ENCODE data around the gene PATJ. TPM values are rescaled to one million over a fixed set of nuclear protein-coding genes. Genes with fewer than 3 reads are reported as not detected.

Gene PATJ
- total RNA-seq, 4 donors from 2014 or later: 10.6 to 44.8 (median 26.1) TPM

DNA sequence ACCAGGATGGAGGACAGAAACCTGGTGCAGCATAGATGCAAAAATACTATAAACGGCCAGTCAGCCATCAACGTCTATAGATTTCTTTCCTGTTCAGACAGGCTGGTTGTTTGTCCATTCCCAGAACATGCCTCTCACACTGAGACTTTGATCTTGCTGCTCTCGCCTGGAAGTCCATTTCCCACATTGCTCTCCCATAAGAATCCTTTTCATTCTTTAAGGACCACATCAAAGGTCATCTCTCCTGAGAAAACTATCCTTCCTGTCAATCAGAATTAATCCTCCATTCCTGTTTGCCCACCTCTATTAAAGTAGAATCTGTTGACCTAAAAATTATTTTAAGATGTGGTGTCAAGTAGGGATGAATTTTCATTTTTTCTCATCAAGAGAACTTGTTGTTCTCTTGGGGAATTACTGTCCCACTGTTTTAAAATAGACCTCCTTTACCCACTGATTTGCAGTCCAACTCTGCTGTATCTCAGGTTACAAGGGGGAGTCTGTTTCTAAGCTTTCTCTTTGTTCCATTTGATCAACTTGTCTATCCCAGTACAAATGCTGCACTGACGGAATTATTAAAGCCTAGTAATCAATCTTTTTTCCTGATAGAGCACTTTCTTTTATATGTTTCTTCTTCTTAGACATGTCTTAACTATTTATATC is 172.7 kb downstream of the PATJ start:
- DNase-seq: no peak
- intact Hi-C loops (cut with DNase I; ENCODE audit: low total_unique reads): no loop called here
- TF ChIP-seq POLR2A (IDR thresholded peaks at IDR 0.05): no peak
- TF ChIP-seq, protein P1, sequence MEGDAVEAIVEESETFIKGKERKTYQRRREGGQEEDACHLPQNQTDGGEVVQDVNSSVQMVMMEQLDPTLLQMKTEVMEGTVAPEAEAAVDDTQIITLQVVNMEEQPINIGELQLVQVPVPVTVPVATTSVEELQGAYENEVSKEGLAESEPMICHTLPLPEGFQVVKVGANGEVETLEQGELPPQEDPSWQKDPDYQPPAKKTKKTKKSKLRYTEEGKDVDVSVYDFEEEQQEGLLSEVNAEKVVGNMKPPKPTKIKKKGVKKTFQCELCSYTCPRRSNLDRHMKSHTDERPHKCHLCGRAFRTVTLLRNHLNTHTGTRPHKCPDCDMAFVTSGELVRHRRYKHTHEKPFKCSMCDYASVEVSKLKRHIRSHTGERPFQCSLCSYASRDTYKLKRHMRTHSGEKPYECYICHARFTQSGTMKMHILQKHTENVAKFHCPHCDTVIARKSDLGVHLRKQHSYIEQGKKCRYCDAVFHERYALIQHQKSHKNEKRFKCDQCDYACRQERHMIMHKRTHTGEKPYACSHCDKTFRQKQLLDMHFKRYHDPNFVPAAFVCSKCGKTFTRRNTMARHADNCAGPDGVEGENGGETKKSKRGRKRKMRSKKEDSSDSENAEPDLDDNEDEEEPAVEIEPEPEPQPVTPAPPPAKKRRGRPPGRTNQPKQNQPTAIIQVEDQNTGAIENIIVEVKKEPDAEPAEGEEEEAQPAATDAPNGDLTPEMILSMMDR (IDR thresholded peaks at IDR 0.05): no peak
- no peaks in the 10 kb centered on the region for H3K9me3 ChIP-seq
- no peak overlapping the region for H3K4me3 ChIP-seq
- no peaks in the 10 kb centered on the region for H3K27me3 ChIP-seq
- H3K27ac ChIP-seq: no peak overlapping the region
- H3K4me1 ChIP-seq: no peaks in the 10 kb centered on the region
- no peaks in the 10 kb centered on the region for H3K36me3 ChIP-seq

DNA sequence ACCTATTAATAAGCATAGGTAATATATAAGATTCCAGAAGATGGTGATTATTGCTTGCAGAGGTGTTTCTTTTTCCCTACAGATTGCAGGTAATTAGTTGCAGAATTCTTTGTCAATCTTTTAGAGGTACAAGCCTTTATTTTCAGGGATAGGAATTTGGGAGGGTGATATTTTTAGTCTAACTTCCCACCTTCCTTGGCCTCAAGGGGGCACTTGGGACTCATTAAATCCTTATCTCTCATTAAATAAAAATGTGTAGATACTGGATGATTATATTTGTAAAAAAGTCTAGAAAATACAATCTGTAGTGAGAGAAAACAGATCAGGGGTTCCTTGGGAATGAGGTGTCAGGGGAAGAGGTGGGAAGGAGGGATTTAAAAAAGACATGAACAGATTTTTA is 179.2 kb downstream of the PATJ start:
- TF ChIP-seq, protein P1 (IDR thresholded peaks at IDR 0.05): no peak
- TF ChIP-seq POLR2A (IDR thresholded peaks at IDR 0.05): no peak
- Histone ChIP-seq H3K36me3 (no peaks in the 10 kb centered on the region), H3K4me3 (no peak overlapping the region), H3K27ac (no peak overlapping the region), H3K9me3 (no peaks in the 10 kb centered on the region), H3K4me1 (no peaks in the 10 kb centered on the region), H3K27me3 (no peaks in the 10 kb centered on the region)
- intact Hi-C loops (cut with DNase I; ENCODE audit: low total_unique reads): no loop called here
- DNase-seq: no peak

DNA sequence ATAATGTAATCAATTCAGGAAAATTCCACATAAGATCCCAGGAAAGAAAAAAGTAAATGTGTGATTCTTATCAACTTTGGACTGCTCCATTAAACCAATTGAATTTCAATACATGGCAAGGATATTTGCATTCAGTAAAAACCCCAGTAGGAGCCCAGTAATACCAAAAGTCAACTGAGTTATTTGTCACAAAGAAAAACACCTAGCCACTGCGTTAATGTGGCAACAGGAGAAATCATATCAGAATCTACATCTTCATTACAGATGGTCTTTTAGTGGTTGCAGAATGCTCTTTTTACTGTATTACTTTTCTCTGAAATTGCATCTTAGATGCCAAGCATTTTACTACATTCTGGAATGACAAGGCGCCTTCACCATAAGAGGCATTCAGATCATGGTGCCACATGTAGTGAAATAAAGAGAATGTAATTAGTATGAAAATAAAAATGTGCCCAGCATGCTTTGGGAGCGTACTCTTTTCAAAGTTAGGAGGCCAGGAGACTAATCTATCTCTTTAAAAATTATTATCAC is 180.7 kb downstream of the PATJ start:
- no peaks in the 10 kb centered on the region for H3K27me3 ChIP-seq
- H3K4me3 ChIP-seq: no peak overlapping the region
- TF ChIP-seq POLR2A (IDR thresholded peaks at IDR 0.05): no peak
- TF ChIP-seq, protein P1 (IDR thresholded peaks at IDR 0.05): no peak
- H3K36me3 ChIP-seq: no peaks in the 10 kb centered on the region
- no peaks in the 10 kb centered on the region for H3K9me3 ChIP-seq
- intact Hi-C loops (cut with DNase I; ENCODE audit: low total_unique reads): no loop called here
- no peaks in the 10 kb centered on the region for H3K4me1 ChIP-seq
- no peak for DNase-seq
- H3K27ac ChIP-seq: no peak overlapping the region

DNA sequence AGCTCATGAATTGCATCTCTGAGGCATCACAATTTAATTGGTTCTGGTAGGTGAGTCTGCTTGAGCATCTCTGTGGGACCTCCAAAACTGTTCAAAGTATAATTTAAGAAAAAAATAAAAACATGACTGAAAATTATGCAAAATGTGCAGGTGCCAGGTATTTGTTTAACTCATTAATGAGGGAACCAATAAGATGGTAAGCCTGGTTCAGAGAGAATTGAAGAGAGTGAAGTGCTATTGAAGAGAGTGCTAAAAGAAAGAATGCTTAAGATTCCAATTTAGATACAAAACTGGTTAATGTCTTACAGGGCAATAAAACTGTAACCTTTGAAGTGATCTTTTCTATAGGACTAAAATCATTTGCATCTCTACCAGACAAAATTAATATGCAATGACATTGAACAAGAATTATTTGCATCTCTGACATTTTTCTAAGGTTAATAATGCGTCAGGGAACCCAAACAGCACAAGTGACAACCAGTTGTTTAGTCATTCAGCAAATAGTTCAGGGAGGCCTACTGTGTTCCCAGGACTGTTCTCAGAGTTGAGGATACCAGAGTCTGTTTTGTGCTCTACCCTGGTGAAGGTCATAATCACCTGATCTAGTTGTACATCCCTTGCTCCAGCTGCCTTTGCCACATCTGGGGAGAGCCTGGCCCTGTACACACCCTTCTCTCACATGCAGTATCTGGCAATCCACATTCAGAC is 183.5 kb downstream of the PATJ start:
- Histone ChIP-seq H3K4me3 (no peak overlapping the region), H3K27me3 (no peaks in the 10 kb centered on the region), H3K4me1 (no peaks in the 10 kb centered on the region), H3K36me3 (no peaks in the 10 kb centered on the region), H3K27ac (no peak overlapping the region), H3K9me3 (no peaks in the 10 kb centered on the region)
- no peak for TF ChIP-seq POLR2A (IDR thresholded peaks at IDR 0.05)
- TF ChIP-seq, protein P1 (IDR thresholded peaks at IDR 0.05): no peak
- DNase-seq: no peak
- intact Hi-C loops (cut with DNase I; ENCODE audit: low total_unique reads): no loop called here

DNA sequence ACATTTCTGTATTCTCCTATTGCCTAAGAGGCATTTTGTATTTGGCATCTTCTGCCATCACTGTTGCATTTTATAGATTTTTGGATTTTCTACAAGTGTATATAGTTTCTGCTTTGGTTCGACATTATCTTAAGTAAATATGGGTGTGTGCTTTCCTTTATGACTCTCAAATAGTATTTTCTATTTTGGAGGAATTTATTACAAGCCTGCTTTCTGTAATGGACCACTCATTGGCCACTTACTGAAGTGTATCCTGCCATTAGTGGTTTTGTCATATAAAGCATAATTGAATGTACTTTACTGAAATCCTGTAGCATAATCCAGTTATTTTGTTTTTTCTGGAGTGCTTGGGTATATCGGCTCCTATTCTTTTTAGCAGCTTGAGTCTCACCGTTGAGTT is 184.3 kb downstream of the PATJ start:
- H3K9me3 ChIP-seq: no peaks in the 10 kb centered on the region
- no peak overlapping the region for H3K4me3 ChIP-seq
- H3K4me1 ChIP-seq: no peaks in the 10 kb centered on the region
- no peaks in the 10 kb centered on the region for H3K36me3 ChIP-seq
- no peaks in the 10 kb centered on the region for H3K27me3 ChIP-seq
- no peak overlapping the region for H3K27ac ChIP-seq
- TF ChIP-seq POLR2A (IDR thresholded peaks at IDR 0.05): no peak
- TF ChIP-seq, protein P1 (IDR thresholded peaks at IDR 0.05): no peak
- no peak for DNase-seq
- intact Hi-C loops (cut with DNase I; ENCODE audit: low total_unique reads): no loop called here
